Uterus (tissue), 2 donors: Measurements from ENCODE around the gene LGALS9C.
"Not testable (repeated sequence)": the region's sequence is repeated elsewhere in the genome, so short reads cannot be mapped to it uniquely, and the experiment has no call there.

Source experiments
- CTCF ChIP-seq, 4 experiments: fragments of 200-600 bp in 2 of 4; fragments of 450-650 bp in 2 of 4; sonication (generic) in 2 of 4; IDR thresholded peaks; one replicate each; pipeline ENCODE4 v1.5.1; 2016 to 2019; ENCODE audit warnings: antibody characterized with exemption in 4 of 4, mild to moderate bottlenecking in 2 of 4, moderate library complexity in 1 of 4
- POLR2A ChIP-seq, 2 donors: fragments of 450-650 bp; IDR thresholded peaks; one replicate each; pipeline ENCODE4 v1.6.1; 2016; ENCODE audit warnings: antibody characterized with exemption in 2 of 2, mild to moderate bottlenecking in 1 of 2, moderate library complexity in 1 of 2

- TF ChIP-seq CTCF, POLR2A (IDR thresholded peaks at IDR 0.05): not testable (repeated sequence)
Observed at GRCh38 chr17:18463831-18464502, 12.6 kb upstream of the LGALS9C start.
